M059J (cell line): ENCODE measurements around the gene APBA2. TPM values are rescaled to one million over a fixed set of nuclear protein-coding genes. Genes with fewer than 3 reads are reported as not detected.

ENCODE experiments used
- DNase-seq: peaks from one replicate; pipeline ENCODE4 v3.0.0-alpha.2; 2012; ENCODE audit warnings: low read depth
- total RNA-seq: library from RNA; depleted of rRNA; stranded (reverse); fragments of >200 nt; shearing (Covaris generic); gene quantifications from 2 replicates; pipeline ENCODE4 v1.2.3, GENCODE V29; 2014

Gene APBA2
- total RNA-seq, 1 experiment from 2014 or later: 11.2 TPM

- no peak for DNase-seq
Observed at GRCh38 chr15:28983432-28984311, 97.9 kb downstream of the APBA2 start.

DNA sequence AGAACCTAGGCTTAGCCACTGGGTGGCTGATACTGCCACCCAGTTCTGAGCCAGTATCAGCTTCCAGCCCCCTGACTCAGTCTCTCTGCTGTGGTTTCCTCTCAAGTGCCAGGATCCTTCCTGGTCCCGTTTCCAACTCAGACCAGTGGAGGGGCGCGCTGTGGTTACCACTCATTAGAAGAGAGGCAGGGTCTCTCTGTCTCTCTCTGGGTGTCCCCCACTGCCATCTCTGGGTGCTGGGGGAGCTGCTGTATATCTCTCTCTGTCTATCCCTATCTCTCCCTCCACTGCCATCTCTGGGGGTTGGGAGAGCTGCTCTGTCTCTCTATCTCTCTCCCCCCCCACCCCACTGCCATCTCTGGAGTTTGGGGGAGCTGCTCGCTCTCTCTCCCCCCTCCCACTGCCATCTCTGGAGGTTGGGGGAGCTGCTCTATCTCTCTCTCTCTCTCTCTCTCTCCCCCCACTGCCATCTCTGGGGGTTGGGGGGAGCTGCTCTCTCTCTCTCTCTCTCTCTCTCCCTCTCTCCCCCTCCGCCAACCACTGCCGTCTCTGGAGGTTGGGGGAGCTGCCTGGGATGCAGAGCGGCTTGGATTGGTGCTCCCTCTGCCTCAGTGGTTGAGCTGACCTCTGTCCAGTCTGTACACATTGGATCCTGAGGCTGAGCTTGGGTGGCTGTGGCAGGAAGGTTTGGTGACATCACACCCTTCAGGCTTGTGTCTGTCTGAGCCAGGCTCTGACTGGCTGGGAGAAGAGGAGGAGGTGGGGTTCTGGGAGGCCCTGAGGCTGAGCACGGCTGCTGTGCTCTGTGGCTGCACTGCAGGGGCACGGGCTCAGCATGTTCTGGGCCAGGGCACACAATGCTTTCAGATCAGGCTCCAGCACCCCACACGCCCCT is 98.9 kb downstream of the APBA2 start:
- peak; percentile 56 for DNase-seq

GRCh38 chr15:28985316-28985645 is 99.5 kb downstream of the APBA2 start:
- DNase-seq: no peak

- DNase-seq: no peak
Observed at GRCh38 chr15:28985691-28986090, 99.9 kb downstream of the APBA2 start.

- DNase-seq: no peak
Observed at GRCh38 chr15:28986108-28986507, 100.3 kb downstream of the APBA2 start.

DNA sequence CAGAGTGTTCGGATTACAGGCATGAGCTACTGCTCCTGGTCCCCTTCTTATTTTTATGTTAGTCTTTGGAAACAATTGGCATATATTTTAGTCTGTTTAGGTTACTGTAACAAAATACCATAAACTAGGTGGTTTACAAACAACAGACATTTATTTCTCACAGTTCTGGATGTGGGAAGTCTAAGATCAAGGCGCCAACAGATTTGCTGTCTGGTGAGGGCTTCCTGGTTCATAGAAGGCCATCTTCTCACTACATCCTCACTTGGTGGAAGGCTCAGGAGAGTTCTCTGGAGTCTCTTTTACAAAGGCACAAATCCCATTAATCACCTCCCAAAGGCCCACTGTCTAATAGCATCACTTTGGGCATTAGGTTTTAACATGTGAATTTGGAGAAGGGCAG is 101.0 kb downstream of the APBA2 start:
- DNase-seq: no peak

DNA sequence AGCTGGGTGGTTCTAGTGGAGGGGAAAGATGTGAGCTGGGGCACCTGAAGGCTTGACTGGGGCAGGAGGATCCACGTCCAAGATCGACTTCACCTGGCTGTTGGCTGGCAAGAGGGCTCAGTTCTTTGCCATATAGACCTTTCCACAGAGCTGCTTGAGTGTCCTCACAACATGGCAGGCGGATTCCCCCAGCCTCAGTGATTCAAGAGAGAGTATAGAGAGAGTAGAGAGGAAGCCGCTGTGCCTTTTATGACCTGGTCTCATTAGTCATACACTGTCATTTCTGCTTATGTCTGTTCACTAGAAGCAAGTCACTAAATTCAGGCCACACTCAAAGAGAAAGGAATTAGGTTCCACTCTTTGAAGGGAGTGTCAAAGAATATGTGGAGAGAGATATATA is 101.6 kb downstream of the APBA2 start:
- no peak for DNase-seq

GRCh38 chr15:28989239-28989830 is 103.6 kb downstream of the APBA2 start:
- DNase-seq: no peak

DNA sequence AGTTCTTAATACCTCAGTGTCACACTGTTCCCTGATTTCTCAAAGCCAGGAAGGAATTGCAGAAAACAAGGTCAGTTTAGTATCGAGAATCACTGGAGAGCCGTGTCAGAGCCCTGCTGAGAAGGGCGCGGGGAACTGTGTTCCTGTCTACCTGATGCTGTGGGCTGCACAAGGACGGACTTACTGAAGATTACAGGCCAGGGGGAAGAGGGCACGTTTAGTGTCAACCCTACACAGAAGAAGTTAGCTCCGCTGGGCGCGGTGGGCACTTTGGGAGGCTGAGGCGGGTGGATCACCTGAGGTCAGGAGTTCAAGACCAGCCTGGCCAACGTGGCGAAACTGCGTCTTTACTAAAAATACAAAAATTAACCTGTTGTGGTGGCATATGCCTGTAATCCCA is 104.1 kb downstream of the APBA2 start:
- no peak for DNase-seq

GRCh38 chr15:28990390-28990789 is 104.6 kb downstream of the APBA2 start:
- DNase-seq: no peak

- DNase-seq: no peak
Observed at GRCh38 chr15:28991236-28992171, 105.7 kb downstream of the APBA2 start.

DNA sequence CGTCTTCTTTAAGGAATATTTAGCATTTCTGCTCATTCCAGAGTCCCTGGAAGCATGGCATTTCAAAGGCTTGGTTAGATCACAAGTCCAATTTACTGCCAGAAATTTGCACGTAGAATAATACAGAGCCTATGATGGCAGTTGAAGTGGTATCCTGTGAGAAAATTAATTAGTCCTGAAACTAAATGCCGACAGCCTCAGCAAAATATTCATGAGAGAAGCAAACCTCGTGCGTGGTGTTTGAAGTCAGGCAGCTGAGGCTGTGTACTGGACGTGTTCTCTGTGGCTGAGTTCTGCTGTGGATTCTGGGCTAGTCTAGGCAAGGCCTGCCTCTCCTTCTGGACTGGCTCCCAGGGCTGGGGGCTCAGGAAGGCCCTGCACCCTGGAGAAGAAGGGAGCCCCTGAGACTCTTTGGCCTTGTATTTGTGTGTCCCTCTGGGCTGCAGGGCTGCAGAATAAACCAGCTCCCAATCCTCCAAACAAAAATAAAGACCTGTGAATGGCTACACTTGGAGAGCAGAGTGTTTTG is 106.6 kb downstream of the APBA2 start:
- DNase-seq: no peak

DNA sequence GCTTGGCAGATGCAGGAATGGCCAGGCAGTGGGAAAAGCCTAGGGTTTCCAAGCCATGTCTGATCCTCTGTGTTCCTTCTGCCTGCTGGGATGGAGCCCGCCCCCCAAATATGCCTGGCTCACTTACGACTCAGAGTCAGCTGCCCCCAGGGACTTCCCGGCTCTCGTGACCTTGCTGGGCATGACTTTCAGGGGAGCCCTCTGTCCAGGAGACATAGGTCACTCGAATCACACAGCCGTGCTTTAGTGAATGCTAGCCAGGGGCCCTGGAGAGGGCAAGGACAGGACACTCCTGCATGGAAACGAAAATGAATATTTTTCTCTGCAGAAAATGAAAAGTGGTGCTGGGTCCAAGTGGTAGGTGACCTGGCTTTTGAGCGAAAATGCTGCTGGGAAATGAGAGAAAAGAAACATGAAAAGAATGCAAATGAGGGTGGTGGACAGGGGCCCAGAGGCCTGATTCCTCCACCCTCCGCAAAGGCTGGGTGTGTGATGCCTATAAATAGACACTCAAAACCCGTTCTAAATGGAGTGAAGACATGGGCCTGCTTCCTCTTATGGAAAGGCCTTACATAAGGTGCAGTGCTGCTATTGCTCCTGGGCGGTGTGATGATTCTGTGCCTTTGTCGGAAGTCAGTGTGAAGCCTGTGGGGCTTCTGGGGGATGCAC is 107.4 kb downstream of the APBA2 start:
- DNase-seq: no peak

DNA sequence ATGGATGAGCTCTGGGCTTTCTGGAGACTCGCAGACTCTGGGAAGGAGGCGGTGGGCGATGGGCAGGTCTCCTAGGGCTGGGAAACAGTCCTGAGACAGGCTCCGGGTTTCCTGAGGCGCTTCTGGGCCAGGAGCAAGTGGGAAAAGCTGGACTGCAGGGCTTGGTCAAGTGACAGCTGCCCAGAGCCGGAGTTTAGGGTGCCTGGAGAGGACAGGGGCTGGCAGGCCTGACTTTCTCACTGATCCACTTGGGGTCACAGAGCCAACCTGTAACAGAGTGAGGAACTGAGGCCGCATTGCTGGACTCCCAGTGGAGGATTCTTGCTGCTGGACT is 107.9 kb downstream of the APBA2 start:
- DNase-seq: no peak

DNA sequence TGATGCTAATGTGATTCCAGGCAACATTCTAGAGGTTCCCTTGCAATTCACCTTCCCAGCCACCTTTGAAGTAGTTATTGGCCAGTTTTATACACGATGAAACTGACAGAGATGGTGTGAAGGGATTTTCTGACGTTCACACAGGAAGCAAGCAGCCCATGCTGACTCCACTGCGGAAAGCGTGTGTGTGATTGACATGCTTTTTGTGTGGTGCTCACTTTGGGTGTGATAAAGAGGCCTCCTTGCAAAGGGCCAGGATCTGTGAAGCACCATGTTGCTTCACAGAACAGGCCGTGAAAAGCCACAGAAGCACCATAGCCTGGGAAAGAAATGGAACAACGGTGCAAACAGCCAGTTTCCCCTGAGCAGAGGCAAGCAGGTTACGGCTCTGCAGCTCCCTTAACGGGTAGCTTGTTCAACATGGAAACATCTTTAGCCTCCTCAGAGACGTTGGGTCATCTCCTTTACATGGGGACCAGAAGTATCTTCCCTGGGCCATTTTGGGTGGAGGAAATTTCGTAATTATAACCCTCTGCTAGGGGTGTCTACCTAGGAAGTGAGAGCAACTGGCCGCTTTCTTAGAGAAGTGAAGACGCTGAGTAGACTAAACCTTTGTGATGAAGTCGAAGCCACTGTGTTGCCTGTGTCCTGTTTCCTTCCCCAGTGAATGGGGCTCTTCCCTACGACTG is 108.5 kb downstream of the APBA2 start:
- no peak for DNase-seq

- DNase-seq: no peak
Observed at GRCh38 chr15:28994831-28995596, 109.2 kb downstream of the APBA2 start.

- DNase-seq: no peak
Observed at GRCh38 chr15:28995705-28996104, 109.9 kb downstream of the APBA2 start.

DNA sequence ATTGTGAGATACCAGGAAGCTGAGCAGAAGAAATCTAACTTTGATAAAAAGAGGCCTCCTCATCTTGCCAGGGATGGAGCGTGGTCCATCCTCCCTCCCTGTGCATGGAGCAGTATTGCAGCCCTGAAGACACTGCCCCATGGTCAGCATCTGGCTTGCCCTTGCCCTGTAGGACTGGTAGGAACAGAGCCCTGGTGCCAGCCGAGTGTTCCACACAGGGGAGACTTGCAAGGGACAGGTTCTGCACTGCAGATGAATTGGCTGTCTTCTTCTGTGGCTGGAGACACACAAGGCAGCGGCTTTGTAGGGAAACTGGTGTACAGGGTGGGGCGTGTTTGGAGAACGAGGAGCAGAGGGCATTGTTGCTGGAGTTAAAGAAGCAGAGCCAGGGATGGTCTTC is 110.5 kb downstream of the APBA2 start:
- no peak for DNase-seq

- DNase-seq: no peak
Observed at GRCh38 chr15:28996953-28997352, 111.2 kb downstream of the APBA2 start.
